SH-SY5Y (cell line): ENCODE results near the gene AIFM3.

Experiments used
- GATA2 ChIP-seq: IDR thresholded peaks from 2 replicates; pipeline ENCODE4 v1.6.1; 2011; ENCODE audit warnings: mild to moderate bottlenecking, low read depth, low read length
- GATA3 ChIP-seq: IDR thresholded peaks from 2 replicates; pipeline ENCODE4 v1.6.1; 2011; ENCODE audit warnings: low read depth, mild to moderate bottlenecking, low read length, moderate library complexity

GRCh38 chr22:20944042-20944441 is 23.0 kb upstream of the AIFM3 start:
- TF ChIP-seq GATA2, result no peak
- no peak for TF ChIP-seq GATA3
